ENCODE measurements around the gene ECD.

DNA sequence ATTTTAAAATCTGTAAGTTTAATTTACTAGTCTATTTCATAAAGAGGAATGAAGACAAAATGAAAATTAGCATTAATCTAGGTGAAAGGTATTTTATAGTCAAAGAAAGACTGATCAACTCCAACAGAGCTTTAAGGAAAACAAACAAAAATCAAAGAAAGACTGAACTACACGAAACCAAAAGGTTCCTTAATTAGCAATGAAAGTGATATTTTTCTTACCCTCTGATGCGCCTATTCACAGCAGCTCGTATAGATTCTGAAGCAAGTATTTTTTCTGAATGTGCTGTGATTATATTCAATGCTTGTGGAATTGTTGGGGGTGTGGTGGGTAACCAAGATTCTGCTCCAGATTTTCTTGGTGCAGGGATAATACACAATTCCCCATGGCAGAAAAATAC, 11.8 kb downstream of the ECD start:
- no peak for TF ChIP-seq POLR2AphosphoS5 (IDR thresholded peaks at IDR 0.05; ENCODE audit: low read depth, low read length)
- TF ChIP-seq, protein P1, sequence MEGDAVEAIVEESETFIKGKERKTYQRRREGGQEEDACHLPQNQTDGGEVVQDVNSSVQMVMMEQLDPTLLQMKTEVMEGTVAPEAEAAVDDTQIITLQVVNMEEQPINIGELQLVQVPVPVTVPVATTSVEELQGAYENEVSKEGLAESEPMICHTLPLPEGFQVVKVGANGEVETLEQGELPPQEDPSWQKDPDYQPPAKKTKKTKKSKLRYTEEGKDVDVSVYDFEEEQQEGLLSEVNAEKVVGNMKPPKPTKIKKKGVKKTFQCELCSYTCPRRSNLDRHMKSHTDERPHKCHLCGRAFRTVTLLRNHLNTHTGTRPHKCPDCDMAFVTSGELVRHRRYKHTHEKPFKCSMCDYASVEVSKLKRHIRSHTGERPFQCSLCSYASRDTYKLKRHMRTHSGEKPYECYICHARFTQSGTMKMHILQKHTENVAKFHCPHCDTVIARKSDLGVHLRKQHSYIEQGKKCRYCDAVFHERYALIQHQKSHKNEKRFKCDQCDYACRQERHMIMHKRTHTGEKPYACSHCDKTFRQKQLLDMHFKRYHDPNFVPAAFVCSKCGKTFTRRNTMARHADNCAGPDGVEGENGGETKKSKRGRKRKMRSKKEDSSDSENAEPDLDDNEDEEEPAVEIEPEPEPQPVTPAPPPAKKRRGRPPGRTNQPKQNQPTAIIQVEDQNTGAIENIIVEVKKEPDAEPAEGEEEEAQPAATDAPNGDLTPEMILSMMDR (IDR thresholded peaks at IDR 0.05): no peak
